ENCODE results near the gene PRADC1.

DNA sequence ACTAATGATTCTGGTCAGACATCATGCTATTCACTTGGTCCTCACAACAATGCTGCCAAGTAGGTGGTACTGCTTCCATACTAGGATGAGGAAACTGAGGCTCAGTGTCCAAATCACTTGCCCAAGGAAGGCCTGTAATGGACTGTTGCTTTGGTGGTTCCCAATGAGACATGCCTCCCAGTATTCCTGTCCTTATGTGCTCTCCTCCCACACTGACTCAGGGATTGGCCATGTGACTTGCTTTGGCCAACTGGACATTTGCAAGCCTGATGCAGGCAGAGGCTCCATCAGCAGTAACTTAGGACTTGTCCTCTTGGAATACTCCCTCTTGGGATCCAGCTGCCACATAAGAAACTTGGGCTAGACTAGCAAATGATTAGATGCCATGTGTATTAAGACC, 48.2 kb upstream of the PRADC1 start:
- TF ChIP-seq CTCF (conservative IDR thresholded peaks at IDR 0.05) (no peak), EZH2 (IDR thresholded peaks at IDR 0.05; ENCODE audit: low read depth) (no peak)

Measured in PC-9 (cell line).